GM19463 (cell line): ENCODE results near the gene ACP2.

Experiments used
- ATAC-seq: cut with Tn5 transposase; IDR thresholded peaks from one replicate; pipeline ENCODE4 v1.9.1; 2021; ENCODE audit warnings: mild to moderate bottlenecking, moderate library complexity; ENCODE audit not compliant: unreplicated experiment

Gene ACP2, protein sequence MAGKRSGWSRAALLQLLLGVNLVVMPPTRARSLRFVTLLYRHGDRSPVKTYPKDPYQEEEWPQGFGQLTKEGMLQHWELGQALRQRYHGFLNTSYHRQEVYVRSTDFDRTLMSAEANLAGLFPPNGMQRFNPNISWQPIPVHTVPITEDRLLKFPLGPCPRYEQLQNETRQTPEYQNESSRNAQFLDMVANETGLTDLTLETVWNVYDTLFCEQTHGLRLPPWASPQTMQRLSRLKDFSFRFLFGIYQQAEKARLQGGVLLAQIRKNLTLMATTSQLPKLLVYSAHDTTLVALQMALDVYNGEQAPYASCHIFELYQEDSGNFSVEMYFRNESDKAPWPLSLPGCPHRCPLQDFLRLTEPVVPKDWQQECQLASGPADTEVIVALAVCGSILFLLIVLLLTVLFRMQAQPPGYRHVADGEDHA

DNA sequence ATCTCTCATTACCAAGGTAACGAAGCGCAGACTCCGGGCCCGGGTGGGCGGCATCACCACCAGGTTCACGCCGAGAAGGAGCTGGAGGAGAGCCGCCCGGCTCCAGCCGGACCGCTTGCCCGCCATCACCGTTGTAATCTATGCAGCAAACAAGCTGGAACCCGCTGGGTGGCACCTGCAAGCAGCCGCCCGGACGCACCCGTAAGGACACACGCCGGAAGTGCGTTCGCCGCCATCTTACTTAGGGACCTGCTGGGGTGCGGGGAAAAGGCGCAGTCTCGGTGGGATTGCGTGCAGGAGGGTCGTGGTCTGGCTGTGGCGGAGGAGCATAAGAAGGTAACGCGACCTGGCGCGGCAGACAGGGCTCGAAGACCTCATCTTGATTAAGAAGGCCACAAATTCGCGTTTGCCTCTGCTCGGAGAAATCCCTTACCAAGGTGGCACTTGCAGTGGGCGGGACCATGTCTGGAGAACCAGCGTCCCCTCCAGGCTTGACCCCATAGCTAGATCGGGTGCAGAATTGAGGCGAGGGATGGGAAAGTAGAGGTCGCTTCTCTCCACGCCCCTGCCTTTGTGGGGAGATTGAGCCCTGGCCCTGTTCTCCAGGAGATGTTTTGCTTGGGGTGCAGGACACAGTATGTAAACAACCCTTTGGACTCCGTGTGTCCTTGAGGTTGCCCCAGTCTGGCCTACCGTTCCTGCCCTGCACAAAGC, at the start of gene ACP2:
Gene ACP2, minus strand, starts transcription at position 151 of the 714 bp plus-strand sequence. Its CDS starts 25 bp downstream, at position 126.
- peak; percentile 94 for ATAC-seq

DNA sequence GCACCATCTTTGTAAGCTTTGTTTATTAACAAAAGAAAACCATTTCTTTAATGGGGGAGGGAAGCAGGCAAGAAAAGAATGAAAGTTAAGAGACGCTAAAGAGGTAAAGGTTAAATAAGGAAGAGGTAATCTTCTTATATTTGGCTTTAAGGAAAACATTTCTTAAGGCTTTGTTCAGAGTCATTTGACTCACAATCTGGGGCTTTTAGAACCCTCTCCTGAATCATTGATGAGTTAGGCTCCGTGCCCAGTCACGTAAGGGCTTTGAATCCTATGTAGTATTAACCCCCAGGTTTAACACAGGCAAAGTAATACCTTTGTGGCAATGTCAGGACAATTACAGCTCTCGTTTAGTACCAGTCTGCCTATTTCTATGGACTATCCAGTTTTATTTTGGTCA, 47.4 kb upstream of the ACP2 start:
- no peak for ATAC-seq

DNA sequence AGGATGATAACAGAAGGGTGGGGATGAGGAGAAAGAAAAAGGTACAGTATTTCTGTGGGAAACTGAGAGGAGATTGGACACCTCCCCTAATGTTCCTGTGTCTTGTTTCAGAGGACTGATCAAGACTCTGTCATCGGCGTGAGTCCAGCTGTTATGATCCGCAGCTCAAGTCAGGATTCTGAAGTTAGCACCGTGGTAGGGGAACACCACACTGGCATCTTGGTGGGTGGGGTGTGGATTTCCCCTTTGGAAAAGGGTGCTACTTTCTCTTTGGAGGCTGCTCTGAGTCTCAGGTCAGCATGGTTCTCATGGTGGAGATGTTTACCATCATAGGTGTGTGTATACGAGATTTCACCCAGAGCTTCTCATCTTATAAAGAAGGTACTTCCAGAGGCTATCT, 46.8 kb upstream of the ACP2 start:
- ATAC-seq: no peak

DNA sequence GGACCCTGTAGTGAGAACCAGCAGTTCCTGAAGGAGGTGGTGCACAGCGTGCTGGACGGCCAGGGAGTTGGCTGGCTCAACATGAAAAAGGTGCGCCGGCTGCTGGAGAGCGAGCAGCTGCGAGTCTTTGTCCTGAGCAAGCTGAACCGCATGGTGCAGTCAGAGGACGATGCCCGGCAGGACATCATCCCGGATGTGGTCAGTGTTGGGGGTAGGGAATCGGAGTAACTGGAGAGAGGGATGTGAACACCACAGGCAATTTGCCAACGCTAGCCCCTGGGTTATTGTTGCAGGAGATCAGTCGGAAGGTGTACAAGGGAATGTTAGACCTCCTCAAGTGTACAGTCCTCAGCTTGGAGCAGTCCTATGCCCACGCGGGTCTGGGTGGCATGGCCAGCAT, 41.2 kb upstream of the ACP2 start:
- no peak for ATAC-seq

DNA sequence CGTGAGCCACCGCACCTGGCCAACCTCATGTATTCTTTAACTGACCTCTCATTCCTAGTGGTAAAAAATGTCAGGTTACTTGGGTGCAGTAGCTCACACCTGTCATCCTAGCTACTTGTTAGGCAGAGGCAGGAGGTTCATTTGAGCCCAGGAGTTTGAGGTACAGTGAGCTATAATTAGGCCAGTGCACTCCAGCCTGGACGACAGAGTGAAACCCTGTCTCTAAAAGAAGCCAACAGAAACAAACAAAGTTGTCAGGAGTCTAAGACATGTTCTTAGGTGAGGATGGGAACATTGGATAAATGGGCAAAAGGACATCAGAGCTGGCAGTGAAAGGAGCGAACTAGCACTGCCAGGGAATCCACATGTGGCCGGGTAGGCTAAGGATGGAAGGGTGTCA, 39.5 kb upstream of the ACP2 start:
- ATAC-seq: no peak

DNA sequence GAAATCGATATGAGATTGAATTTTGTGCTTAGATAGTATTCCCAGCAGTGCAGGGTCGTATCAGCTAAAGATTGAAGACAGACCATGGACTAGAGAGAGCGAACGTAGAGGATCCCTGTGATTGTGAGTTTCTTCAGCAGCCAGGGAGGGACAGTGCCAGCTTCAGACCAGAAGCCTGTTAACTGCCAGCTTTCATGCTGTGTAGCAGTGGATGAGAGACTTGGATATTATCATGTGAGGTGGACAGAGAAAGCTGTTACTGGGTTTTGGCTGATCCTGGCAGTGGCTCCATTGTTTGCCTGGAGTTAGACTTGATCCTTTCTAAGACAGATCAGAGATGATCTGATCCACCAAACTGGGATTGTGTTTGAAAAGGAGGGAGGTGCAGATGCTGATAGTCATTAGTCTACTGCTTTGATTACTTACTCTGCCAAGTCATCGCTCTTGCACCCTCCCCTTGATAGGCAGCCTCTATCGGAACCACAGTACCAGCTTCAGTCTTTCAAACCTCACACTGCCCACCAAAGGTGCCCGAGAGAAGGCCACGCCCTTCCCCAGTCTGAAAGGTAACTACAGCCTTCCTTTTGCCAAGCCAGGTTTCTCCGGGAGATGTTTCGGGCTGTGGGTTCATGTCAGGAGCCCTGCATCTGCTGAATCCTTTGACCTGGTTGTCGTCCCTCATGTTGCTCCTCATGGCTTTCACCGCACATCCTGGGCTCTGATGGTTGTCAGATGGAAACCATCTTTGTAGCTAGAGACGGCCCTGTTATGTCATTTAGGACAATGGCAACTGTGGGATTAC, 37.6 kb upstream of the ACP2 start:
- no peak for ATAC-seq

DNA sequence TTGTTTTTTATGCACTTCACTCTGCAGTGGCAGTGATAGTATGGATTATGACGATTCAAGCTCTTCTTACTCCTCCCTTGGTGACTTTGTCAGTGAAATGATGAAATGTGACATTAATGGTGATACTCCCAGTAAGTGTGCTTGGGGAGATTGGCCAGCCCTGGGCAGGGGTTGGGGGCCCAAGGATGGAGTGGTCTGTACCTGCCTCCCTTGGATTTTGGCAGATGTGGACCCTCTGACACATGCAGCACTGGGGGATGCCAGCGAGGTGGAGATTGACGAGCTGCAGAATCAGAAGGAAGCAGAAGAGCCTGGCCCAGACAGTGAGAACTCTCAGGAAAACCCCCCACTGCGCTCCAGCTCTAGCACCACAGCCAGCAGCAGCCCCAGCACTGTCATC, 35.5 kb upstream of the ACP2 start:
- ATAC-seq: no peak

DNA sequence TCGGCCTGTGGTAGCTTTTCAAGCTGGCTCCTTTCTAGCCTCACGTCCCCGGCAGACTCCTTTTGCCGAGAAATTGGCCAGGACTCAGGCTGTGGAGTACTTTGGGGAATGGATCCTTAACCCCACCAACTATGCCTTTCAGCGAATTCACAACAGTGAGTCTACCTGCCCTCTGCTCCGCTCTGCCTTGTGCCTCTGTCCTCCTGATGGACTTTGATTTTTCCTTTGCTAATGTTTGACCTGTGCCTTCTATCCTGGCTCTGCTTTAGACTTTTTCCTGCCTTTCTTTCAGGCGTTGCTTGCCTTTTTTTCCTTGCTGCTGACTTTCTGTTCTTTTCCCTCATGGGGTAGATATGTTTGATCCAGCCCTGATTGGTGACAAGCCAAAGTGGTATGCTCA, 33.8 kb upstream of the ACP2 start:
- no peak for ATAC-seq

DNA sequence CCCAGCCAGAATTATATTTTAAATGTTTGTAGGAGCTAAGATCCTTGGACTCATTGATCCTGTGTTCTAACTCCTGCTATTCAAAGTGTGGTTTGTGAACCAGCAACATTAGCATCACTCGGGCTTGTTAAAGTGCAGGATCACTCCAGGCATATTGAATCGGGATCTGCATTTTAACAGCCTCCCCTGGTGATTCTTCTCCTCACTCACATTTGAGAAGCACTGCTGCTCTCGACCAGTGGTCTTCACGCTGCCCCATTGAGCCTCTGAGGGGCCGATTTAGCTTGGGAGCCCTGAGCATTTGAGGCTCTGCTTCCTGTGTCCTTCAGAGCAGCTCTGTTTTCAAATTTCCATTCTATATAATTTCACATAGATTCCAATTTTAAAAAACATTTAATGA, 32.2 kb upstream of the ACP2 start:
- no peak for ATAC-seq

DNA sequence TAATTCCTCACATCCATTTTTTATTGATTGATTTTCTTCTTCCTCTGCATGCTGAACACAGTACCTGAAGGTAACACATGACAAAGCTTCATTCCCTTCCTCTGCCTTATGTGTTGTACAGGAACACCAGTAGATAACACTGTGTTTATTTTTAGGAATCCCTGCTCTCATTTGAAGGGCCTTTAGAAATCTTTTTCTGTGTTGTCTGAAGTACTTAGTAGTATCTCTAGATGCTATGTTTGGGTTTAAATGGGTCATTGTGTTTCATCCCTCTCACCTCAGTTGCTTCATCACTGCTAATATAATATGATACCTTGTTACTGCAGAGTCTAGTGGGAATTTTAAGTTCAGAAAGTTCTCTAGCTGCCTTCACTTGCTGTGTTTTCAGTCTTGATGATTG, 31.5 kb upstream of the ACP2 start:
- ATAC-seq: no peak

DNA sequence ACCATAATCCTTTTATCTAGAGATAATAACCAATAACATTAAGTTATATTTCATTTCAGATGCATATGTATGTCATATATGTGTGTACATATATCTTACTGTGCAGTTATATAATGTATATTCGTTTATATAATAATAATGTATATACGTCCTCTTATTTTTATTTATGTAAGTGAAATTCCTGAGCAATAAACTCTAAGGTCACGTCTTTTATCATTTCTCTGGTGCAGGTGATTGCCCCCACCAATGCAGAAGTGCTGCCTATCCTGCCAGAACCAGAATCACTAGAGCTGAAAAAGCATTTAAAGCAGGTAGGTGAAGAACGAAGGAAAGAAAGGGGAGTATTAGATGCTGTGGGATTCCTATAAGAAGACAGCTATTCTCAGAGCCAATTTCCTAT, 30.2 kb upstream of the ACP2 start:
- no peak for ATAC-seq

DNA sequence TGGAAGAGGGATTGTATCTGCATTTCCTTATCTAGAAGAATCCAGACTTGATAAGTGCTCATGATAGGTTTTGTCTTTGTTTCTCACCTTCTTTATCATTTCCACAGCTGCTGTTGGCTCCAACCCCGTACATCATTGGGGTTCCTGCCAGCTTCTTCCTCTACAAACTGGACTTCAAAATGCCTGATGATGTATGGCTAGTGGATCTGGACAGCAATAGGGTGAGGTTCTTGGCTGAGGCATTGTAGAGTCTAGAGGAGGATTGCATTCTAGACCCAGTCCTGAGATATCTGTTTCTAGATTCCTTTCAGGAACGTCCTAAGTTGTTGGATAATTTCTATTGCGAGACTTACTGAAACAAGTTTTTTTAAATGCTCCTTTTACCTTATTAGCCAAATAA, 29.4 kb upstream of the ACP2 start:
- ATAC-seq: no peak

DNA sequence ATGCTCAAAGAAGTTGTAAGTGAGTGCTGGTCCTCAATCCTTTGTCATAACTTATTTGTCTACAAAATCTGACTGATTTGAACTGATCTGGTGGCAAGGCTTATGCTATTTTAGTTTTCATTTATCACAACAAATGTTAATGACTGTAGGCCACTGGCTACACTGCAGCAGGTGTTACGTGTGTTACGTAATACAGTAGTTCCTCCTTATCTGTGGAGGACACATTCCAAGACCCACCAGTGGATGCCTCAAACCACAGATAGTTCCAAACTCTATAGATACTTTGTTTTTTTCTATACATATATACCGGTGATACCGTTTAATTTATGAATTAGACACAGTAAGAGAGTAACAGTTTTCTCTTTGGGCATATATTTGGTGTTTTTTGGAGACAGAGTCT, 28.3 kb upstream of the ACP2 start:
- no peak for ATAC-seq

DNA sequence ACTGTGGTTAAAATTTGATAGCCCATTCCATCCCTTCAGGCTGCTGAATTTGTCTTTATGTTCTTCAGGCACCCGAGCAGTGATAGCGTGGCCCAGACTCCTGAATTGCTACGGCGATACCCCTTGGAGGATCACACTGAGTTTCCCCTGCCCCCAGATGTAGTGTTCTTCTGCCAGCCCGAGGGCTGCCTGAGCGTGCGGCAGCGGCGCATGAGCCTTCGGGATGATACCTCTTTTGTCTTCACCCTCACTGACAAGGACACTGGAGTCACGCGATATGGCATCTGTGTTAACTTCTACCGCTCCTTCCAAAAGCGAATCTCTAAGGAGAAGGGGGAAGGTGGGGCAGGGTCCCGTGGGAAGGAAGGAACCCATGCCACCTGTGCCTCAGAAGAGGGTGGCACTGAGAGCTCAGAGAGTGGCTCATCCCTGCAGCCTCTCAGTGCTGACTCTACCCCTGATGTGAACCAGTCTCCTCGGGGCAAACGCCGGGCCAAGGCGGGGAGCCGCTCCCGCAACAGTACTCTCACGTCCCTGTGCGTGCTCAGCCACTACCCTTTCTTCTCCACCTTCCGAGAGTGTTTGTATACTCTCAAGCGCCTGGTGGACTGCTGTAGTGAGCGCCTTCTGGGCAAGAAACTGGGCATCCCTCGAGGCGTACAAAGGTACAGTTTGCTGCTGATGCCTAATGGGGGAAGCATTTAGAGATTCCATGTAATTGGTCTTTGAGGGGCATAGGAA, 26.1 kb upstream of the ACP2 start:
- no peak for ATAC-seq

DNA sequence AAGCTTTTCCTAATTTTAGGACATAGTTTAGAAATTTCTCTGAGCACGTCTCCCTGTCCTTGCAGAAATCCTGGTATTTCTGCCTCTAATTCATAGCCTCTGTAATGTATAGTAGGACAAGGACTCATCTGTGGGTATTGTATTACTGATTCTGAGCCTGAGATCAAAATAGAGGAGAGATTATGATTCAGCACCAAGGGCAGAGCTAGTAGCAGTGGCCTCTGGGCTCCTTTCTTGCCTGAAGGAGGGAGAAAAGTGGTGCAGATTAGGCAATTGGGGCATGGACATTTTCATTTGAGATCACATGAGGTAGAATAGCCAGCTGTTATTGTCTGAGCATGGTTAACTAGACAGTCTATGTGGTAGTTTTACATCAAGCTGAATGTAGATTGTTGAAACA, 24.1 kb upstream of the ACP2 start:
- ATAC-seq: no peak

DNA sequence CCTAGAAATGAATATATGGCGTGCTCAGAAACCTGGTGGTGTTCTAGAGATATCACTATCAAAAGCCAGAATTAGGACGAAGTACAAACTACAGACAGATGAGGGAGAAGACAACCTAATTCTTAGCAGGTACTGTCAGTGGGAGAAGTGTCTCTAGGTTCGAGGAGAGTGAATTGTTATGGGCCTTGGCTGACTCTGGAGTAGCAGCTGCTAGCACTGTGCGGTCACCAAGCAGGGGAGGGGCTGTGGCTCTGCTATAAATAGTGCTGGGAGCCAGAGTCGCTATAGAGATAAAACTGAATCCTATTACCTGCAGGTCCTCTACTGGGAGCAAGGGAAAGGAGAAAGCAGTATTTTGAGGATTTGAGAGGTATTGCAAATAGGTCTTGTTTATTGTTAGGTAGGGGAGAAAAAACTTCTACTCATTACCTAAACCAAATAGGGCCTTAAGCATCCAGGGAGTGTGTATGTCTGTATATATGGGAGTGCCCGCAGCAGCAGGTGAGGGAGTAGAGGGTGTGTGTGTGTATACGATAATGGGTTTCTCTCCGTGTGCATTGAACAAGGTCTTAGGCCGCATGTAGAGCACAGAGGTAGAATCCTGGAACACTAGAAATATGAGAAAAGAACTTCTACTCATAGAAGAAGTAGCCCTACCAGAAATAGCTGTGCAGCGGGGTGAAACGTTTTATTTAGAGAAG, 23.5 kb upstream of the ACP2 start:
- ATAC-seq: peak; percentile 19

DNA sequence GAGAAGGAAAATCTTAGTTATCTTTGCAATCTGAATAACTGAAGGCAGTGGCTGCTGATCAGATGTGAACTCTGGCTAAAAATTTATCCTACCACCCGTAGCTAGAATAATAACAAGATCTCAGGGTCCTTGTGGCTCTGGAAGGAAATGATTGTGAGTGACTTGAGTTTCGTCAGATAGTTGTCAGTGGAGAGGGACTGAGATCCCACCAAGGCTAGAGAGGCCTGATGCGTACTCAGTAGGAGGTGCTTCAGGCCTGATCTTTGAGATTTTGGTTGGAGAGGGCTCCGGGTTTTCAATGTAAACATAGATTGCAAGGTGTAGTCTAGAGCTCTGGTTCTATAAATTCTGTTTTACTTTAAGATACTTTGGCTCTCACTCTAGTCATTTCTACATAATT, 22.7 kb upstream of the ACP2 start:
- no peak for ATAC-seq

DNA sequence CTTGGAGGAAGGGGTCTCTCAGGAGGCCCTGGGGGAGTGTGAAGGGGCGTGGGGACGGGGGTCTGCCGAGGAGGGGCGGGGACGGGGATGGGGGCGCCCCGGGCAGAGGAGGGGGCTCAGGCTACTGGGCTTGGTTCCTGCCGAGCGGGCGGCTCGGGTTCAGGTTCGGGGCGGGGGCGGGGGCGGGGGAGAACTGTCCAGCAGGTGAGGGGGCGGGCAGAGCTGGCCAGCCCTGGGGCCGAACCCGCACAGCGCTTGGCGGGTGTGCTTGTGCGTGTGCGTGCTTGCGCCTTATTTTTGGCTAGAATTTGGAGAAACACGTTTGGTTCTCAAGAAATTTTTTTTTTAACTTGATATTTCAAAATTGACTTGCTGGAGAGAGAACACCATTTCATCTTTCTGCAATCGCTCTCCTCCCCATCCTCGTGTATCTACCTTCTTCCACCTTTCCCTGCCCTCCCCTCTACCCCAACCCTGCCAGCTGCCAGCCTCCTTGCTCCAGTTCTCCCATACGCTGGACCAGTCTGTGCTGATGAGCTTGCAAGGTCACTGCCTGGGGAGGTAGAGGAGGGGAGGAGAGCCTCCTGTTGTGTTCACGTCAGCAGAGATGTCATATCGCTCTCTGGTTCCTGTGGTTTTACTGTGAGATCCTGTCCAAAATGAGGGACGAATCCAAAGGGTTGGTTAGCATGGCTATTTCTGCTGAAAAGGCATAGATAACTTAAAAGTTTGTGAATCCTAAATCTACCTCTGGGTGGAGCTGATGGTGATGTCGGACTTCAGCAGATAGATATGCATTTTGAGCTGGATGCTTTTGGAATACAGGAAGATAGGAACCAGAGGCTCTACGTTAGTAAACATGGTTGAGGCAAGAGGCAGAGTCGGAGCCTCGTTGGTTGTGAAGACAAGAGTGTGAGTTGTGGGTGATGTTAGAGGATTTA, 22.0 kb upstream of the ACP2 start:
- no peak for ATAC-seq

DNA sequence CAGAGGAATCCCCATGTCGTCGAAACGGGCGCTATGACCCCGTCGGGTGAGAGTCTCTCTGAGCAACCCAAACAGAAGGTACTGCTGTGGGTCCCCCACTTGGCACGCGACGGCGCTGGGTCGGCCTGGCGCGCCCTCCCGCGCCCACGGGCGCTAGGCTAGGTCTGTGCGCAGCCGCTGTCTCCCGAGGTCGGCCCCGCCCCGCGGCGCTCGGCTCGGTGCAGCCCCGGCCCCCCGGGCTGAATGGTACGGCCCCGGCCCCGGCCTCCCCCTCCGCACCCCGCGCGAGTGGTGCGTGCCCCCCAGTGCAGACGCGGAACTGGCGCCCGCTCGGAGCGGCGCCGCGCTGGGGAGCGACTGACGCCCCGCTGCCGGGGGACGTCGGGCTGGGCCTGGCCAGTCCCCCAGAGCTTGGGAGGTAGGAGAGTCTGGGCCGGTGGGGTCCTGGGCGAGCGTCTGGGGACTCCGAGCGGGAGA, 21.3 kb upstream of the ACP2 start, which contains the start of gene MADD:
Gene MADD, plus strand, starts transcription at position 305 of the 477 bp plus-strand sequence.
- peak; percentile 74 for ATAC-seq
